Fibroblast of villous mesenchyme (primary cell): ENCODE results near the gene USE1. TPM values are rescaled to one million over a fixed set of nuclear protein-coding genes. Genes with fewer than 3 reads are reported as not detected.

Experiments used
- DNase-seq: peaks from one replicate; pipeline ENCODE4 v3.0.0-alpha.2; 2010; ENCODE audit warnings: low read depth
- H3K4me3 ChIP-seq: 2 replicates; pipeline ENCODE4 v1.5.1; 2011; ENCODE audit warnings: low read depth, mild to moderate bottlenecking, low read length
- CTCF ChIP-seq: IDR thresholded peaks from 2 replicates; pipeline ENCODE4 v1.5.1; 2012; ENCODE audit warnings: low read depth, mild to moderate bottlenecking, low read length; ENCODE audit not compliant: insufficient read depth
- total RNA-seq: library from RNA; depleted of rRNA; stranded (reverse); fragments of >200 nt; gene quantifications from 2 replicates; pipeline ENCODE4 v1.2.3, GENCODE V29; 2012

Gene USE1
- total RNA-seq, 1 donor = 18.1 TPM

DNA sequence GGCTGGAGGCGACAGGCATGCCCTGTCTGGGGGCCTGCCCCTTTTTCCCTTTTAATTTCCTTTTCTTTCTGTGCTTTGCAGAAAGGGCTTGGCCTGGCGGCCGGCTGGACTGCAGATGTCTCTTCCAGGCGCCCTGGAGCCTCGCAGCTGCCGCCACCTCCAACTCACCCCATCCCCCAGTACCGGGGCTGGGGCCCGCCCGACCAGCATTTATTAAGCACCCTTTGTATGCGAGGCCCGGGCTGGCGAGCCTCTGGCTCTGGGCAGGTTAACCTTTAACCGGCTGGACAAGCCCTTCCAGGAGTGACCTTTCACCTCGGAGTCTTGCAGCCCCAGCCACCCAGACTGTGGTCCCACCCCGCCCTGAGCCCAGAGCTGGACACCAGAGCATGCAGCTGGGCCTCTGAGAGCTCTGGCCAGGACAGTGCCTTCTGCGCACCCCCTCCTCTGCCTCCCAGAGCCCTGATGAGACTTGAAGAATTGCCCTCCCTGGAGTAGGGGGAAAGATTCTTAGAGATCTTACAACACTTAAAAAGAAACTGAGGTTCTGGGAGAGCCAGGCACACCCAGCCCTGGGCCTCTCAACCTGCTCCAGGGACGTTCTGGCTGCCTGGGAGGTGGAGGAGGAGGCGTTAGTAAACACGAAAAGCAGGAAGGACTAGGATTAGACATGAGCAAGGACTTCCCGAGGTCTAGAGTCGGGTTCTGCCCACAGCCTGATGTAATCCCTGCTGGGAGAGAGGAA, 31.7 kb downstream of the USE1 start:
- TF ChIP-seq CTCF = no peak
- H3K4me3 ChIP-seq = peak overlapping the region; percentile 50
- DNase-seq = peak; percentile 55

GRCh38 chr19:17248011-17248776, 33.0 kb downstream of the USE1 start:
- H3K4me3 ChIP-seq = no peak overlapping the region
- no peak for DNase-seq
- no peak for TF ChIP-seq CTCF

DNA sequence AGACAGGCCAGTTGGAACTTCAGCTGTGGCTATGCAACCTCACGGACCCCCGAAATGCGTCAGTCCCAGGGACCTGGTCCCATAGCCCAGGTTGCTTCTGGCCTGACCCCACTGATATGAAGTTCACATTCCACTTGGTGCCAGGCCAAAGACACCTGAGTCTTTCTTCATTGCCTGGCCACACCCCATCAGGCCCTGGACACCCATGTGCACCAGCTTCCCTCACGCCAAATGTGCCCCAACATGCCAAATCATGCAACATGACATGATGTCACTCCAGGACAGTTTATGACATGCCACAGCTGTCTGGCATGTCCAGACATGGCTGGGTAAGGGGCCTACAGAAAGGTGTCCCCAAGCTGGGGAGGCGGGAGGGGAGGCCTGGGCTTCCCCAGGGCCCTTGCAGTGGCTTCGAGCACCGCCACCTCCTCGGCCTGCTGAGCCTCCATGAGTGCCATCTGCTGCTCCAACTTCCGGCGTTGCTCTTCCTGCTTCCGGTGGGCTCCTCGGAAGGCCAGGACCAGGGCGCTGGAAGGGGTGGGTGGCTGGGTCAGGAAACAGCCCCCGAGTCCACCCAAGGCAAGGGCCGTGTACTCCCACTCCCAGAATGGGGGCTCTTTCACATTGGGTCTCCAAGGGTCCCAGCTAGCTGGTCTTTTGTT, 34.9 kb downstream of the USE1 start:
- H3K4me3 ChIP-seq = no peak overlapping the region
- no peak for DNase-seq
- no peak for TF ChIP-seq CTCF

DNA sequence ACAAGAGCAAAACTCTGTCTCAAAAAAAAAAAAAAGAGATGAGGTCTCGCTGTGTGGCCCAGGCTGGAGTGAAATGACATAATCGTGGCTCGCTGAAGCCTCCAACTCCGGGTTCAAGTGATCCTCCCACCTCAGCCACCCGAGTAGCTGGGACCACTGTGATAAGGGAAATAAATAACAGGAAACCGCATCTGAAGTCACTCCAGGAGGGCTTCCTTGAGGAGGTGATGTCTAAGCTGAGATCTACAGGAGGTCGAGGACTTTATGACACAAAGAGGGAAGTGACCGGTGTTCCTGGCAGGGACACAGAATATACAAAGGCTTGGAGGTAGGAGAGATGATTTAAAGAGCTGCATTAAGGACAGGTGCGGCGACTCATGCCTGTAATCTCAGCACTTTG, 39.5 kb downstream of the USE1 start:
- TF ChIP-seq CTCF = no peak
- H3K4me3 ChIP-seq = no peak overlapping the region
- no peak for DNase-seq

DNA sequence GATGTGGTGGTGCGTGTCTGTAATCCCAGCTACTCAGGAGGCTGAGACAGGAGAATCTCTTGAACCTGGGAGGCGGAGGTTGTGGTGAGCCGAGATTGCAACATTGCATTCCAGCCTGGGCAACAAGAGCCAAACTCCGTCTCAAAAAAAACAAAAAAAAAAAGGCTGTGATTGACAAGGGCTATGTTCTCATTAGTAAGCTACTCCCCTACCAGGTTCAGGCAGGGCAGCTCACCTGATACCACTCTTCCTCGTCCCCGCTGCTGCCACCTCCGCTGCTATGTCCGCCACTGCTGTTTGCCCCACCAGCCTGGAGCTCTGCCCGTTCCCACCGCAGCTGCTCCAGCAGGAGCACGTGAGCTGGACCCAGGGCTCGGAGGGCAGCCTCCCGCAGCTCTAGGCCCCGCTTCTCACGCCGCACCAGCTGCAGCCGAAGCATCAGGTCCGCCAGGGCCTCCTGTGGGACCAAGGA, 40.0 kb downstream of the USE1 start:
- DNase-seq = no peak
- no peak for TF ChIP-seq CTCF
- H3K4me3 ChIP-seq = no peak overlapping the region

DNA sequence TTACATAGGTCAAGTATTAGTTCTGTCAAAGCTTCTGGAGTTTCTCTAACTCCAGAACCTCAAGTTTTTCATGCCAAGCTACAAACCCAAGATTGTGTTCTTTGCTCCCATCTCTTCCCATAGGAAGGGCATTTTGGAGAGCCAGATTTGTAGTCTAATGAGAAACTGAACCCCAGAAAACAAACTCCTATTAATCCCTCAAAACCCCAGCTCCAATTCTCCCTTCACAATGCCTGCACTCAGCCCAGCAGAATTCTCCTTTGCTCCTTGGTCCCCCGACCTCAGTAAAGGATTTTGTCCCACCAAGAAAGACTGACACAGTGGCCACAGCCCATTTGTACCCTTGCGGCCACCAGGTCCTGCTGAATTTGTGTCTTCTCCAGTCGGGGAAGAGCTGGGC, 41.0 kb downstream of the USE1 start:
- DNase-seq = no peak
- H3K4me3 ChIP-seq = no peak overlapping the region
- no peak for TF ChIP-seq CTCF
